Measurements from ENCODE around the gene ALDH3A1. TPM values are rescaled to one million over a fixed set of nuclear protein-coding genes. Genes with fewer than 3 reads are reported as not detected.

ALDH3A1 gene
- polyA plus RNA-seq, 1 donor from 2014 or later, result 0.10 TPM

GRCh38 chr17:19755821-19756510 is 7.9 kb upstream of the ALDH3A1 start:
- no peak overlapping the region for H3K9ac ChIP-seq (ENCODE audit: low read length)
- H3K36me3 ChIP-seq (ENCODE audit: insufficient read depth, low read length), result no peaks in the 10 kb centered on the region
- no peak for TF ChIP-seq MXI1 (conservative IDR thresholded peaks at IDR 0.05; ENCODE audit: poor library complexity, severe bottlenecking)
- TF ChIP-seq EP300 (conservative IDR thresholded peaks at IDR 0.05; ENCODE audit: poor library complexity, severe bottlenecking), result no peak
- H3K4me3 ChIP-seq (ENCODE audit: low read length), result no peak overlapping the region
- H3K79me2 ChIP-seq (replicated peaks; ENCODE audit: insufficient read depth, low read length), result no peaks in the 10 kb centered on the region
- no peaks in the 10 kb centered on the region for H3K9me2 ChIP-seq (ENCODE audit: insufficient read depth, low read length)
- H3K4me2 ChIP-seq (ENCODE audit: low read length), result no peak overlapping the region
- H4K20me1 ChIP-seq (ENCODE audit: insufficient read depth), result no peaks in the 10 kb centered on the region
- no peaks in the 10 kb centered on the region for H3F3A ChIP-seq (ENCODE audit: insufficient read depth, low read length, poor library complexity, severe bottlenecking)
- no peaks in the 10 kb centered on the region for H3K9me3 ChIP-seq (ENCODE audit: low read length)
- no peak overlapping the region for H3K27ac ChIP-seq (ENCODE audit: low read length)
- no peaks in the 10 kb centered on the region for H3K27me3 ChIP-seq (ENCODE audit: insufficient read depth, low read depth, low read length)
- no peak overlapping the region for H2AFZ ChIP-seq (ENCODE audit: low read depth, low read length)

GRCh38 chr17:19755392-19755791 is 7.3 kb upstream of the ALDH3A1 start:
- Histone ChIP-seq H3K4me3 (ENCODE audit: low read length) (no peak overlapping the region), H3K4me2 (ENCODE audit: low read length) (no peak overlapping the region), H2AFZ (ENCODE audit: low read depth, low read length) (no peak overlapping the region), H3F3A (ENCODE audit: insufficient read depth, low read length, poor library complexity, severe bottlenecking) (no peaks in the 10 kb centered on the region), H3K36me3 (ENCODE audit: insufficient read depth, low read length) (no peaks in the 10 kb centered on the region), H3K9me3 (ENCODE audit: low read length) (no peaks in the 10 kb centered on the region), H3K9ac (ENCODE audit: low read length) (no peak overlapping the region), H3K9me2 (ENCODE audit: insufficient read depth, low read length) (no peaks in the 10 kb centered on the region), H3K79me2 (replicated peaks; ENCODE audit: insufficient read depth, low read length) (no peaks in the 10 kb centered on the region), H3K27me3 (ENCODE audit: insufficient read depth, low read depth, low read length) (no peaks in the 10 kb centered on the region), H3K27ac (ENCODE audit: low read length) (no peak overlapping the region), H4K20me1 (ENCODE audit: insufficient read depth) (no peaks in the 10 kb centered on the region)
- no peak for TF ChIP-seq SMC3 (conservative IDR thresholded peaks at IDR 0.05; ENCODE audit: poor library complexity)
- no peak for TF ChIP-seq MXI1 (conservative IDR thresholded peaks at IDR 0.05; ENCODE audit: poor library complexity, severe bottlenecking)
- TF ChIP-seq EZH2 (IDR thresholded peaks at IDR 0.05; ENCODE audit: borderline replicate concordance, insufficient read depth, low read length, poor library complexity, severe bottlenecking), result no peak
- TF ChIP-seq POLR2AphosphoS5 (IDR thresholded peaks at IDR 0.05), result no peak
- no peak for TF ChIP-seq REST (IDR thresholded peaks at IDR 0.05; ENCODE audit: borderline replicate concordance)
- no peak for TF ChIP-seq RAD21 (conservative IDR thresholded peaks at IDR 0.05)

GRCh38 chr17:19753661-19754463 is 5.8 kb upstream of the ALDH3A1 start:
- no peak for TF ChIP-seq SMC3 (conservative IDR thresholded peaks at IDR 0.05; ENCODE audit: poor library complexity)
- no peak for TF ChIP-seq MXI1 (conservative IDR thresholded peaks at IDR 0.05; ENCODE audit: poor library complexity, severe bottlenecking)
- no peak for TF ChIP-seq RAD21 (conservative IDR thresholded peaks at IDR 0.05)
- TF ChIP-seq REST (IDR thresholded peaks at IDR 0.05; ENCODE audit: borderline replicate concordance), result no peak
- TF ChIP-seq CTCF (IDR thresholded peaks at IDR 0.05; ENCODE audit: poor library complexity, severe bottlenecking), result no peak
- no peaks in the 10 kb centered on the region for H3K27me3 ChIP-seq (ENCODE audit: insufficient read depth, low read depth, low read length)
- H3K4me2 ChIP-seq (ENCODE audit: low read length), result no peak overlapping the region
- no peak overlapping the region for H3K4me3 ChIP-seq (ENCODE audit: low read length)
- H3K79me2 ChIP-seq (replicated peaks; ENCODE audit: insufficient read depth, low read length), result no peaks in the 10 kb centered on the region
- H2AFZ ChIP-seq (ENCODE audit: low read depth, low read length), result no peak overlapping the region
- H3K9me2 ChIP-seq (ENCODE audit: insufficient read depth, low read length), result no peaks in the 10 kb centered on the region
- H3K27ac ChIP-seq (ENCODE audit: low read length), result no peak overlapping the region
- H3K36me3 ChIP-seq (ENCODE audit: insufficient read depth, low read length), result no peaks in the 10 kb centered on the region
- no peak overlapping the region for H3K9ac ChIP-seq (ENCODE audit: low read length)
- no peaks in the 10 kb centered on the region for H3F3A ChIP-seq (ENCODE audit: insufficient read depth, low read length, poor library complexity, severe bottlenecking)
- H4K20me1 ChIP-seq (ENCODE audit: insufficient read depth), result no peaks in the 10 kb centered on the region
- H3K9me3 ChIP-seq (ENCODE audit: low read length), result no peaks in the 10 kb centered on the region
